GM18502 (cell line): ENCODE results near the gene RRN3.
"Not testable (repeated sequence)": the region's sequence is repeated elsewhere in the genome, so short reads cannot be mapped to it uniquely, and the experiment has no call there.

ENCODE experiments used
- ATAC-seq: cut with Tn5 transposase; IDR thresholded peaks from one replicate; pipeline ENCODE4 v1.9.1; 2021; ENCODE audit warnings: mild to moderate bottlenecking; ENCODE audit not compliant: unreplicated experiment, poor library complexity

The RRN3 gene, protein sequence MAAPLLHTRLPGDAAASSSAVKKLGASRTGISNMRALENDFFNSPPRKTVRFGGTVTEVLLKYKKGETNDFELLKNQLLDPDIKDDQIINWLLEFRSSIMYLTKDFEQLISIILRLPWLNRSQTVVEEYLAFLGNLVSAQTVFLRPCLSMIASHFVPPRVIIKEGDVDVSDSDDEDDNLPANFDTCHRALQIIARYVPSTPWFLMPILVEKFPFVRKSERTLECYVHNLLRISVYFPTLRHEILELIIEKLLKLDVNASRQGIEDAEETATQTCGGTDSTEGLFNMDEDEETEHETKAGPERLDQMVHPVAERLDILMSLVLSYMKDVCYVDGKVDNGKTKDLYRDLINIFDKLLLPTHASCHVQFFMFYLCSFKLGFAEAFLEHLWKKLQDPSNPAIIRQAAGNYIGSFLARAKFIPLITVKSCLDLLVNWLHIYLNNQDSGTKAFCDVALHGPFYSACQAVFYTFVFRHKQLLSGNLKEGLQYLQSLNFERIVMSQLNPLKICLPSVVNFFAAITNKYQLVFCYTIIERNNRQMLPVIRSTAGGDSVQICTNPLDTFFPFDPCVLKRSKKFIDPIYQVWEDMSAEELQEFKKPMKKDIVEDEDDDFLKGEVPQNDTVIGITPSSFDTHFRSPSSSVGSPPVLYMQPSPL

DNA sequence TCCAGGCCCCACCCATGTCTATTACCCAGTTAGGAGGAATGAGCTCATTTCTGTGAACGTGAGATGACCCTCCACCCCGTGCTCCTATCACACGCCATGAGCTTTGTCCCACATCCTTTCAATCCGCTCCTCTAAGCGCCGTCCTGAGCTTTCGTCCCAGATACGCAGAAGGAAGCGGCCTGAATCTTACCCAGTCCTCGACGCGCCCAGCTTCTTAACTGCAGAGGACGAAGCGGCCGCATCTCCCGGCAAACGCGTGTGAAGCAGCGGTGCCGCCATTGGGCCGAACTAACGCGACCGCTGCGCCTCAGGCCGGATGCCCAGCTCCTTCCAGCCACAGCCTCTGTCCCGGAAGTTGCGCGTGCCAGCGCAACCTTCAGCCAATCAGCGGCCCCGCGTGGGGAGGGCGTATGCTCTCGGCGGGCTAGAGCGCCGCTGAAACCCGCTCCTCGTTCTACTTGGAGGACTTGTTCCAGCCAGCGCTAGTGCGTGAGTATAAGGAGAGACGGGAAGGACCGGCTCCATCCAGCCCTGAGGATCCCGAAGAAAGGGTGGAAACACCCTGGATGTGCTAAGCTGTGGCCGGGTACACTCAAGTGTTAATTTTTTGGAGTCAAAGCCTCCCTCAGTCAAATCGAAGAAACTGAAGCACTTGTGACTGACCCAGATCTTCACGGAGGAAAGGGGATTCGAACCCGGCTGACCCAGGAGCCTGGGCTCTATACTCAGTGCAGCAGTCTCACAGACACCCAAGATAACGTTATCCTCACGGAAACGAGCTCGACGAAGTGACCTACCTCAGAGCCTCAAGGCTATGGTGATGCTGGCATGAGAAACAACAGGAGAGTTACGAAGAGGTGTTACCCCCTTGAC is at the start of gene RRN3:
TSS of gene RRN3 (minus strand) at position 318 of the 873 bp plus-strand sequence. CDS start at position 279, 39 bp downstream.
- ATAC-seq: peak; percentile 98

DNA sequence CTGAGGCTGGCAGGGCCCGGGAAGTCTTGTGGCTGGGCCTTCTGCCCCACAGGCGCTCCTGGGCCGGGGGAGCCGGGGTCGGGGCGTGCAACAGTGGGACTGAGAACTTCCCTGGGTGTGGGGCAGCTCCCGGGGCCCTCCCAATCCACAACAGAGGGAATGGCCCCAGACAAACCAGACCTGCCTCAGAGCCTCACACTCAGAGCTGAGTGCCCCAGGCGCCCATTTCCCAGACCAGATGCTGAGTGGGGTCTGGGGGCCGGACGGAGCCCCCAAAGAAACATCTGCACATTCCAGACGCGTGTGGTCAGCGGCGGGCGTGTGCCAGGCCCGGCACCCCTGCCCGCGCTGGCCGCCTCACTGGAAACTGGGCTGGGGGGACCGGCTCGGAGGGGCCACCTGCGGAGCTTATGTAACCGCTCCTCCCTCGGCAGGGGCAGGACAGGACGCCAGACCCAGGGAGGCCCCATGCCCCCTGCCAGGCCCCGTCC is 49.6 kb upstream of the RRN3 start:
- not testable (repeated sequence) for ATAC-seq

DNA sequence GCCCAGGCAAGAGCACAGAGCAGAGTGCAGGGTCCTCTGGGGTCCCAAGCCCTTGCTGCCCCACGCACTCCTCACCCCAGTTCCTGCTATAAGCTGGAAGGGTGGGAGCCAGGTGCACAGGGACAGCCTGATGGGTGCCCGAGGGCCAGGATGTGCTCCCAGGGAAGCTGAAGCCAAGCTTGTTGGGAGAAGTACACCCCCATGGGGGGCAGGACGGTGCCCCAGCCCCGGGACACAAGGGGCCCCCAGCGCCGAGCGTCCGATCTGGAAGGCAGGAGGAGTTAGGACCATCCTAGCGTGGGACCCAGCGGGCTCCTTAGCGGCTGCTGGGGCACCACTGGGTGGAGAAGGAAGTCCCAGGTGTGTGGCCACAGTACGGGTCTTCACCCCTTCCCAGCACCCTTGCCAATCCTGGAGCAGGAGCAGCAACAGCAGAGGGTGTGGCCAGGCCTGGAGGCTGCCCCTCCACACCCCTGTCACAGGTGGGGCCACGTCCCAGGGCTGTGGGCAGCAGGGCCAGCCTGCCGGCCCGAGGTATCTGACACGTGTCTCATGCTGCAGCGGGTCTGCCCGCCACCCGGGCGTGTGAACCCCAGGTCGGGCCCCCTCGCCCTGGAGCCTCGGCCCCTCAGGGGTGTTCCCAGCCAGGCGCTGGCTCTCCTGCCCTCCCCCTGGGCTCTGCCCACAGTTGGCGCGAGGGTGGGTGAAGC is 49.0 kb upstream of the RRN3 start:
- ATAC-seq: not testable (repeated sequence)

DNA sequence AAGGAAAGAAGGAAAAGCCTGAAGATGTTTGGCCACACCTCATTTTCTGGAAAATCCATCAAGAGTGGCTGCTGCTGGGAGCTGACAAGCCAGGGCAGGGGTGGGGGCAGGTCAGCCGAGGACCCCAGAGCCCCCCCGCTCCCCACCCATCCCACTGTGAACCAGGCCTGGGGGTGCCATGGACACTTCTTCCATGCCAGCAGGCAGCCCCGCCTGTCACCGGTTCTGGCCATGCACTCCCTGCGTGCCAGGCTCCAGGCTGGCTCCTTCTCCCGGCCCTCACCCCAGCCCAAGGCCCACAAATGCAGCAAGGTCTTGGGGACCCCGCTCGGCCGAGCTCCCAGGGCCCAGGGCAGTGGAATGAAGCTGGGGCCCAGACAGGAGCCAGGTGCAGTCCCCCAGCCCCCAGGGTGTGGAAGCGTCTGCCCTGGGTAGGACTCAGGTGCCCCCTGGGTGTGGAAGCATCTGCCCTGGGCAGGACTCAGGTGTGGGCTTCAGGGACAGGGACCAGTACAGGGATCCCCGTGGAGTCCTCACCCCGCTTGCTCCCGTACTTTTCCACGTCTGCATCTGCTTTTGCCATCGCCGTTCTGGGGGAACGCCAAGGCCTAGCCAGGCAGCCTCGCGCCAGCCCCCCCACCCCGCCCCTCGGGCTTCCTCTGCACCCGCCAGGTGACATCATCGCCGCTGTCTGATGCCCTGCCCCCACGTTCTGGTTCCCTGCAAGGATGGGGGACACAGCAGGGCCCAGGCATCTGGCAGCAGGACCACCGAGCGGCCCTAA is 48.2 kb upstream of the RRN3 start:
- not testable (repeated sequence) for ATAC-seq

DNA sequence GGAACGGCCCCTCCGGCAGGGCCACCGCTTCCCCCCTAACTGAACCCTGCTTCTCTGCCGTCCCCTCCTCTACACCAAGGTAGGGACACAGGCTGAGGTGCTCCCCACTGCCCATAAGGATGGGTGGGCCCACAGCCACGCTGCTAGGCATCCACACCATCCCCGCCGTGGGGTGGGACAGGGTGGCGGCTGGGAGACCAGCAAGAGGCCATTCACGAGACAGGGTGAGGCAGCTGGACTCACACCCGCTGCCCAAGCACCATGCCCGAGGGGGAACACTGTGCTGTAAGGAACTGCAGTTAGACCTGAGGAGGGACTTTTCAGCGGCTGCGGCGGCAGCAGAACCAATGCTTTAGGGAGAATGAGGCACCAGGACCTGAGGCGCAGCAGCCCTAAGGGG is 47.5 kb upstream of the RRN3 start:
- ATAC-seq: no peak

DNA sequence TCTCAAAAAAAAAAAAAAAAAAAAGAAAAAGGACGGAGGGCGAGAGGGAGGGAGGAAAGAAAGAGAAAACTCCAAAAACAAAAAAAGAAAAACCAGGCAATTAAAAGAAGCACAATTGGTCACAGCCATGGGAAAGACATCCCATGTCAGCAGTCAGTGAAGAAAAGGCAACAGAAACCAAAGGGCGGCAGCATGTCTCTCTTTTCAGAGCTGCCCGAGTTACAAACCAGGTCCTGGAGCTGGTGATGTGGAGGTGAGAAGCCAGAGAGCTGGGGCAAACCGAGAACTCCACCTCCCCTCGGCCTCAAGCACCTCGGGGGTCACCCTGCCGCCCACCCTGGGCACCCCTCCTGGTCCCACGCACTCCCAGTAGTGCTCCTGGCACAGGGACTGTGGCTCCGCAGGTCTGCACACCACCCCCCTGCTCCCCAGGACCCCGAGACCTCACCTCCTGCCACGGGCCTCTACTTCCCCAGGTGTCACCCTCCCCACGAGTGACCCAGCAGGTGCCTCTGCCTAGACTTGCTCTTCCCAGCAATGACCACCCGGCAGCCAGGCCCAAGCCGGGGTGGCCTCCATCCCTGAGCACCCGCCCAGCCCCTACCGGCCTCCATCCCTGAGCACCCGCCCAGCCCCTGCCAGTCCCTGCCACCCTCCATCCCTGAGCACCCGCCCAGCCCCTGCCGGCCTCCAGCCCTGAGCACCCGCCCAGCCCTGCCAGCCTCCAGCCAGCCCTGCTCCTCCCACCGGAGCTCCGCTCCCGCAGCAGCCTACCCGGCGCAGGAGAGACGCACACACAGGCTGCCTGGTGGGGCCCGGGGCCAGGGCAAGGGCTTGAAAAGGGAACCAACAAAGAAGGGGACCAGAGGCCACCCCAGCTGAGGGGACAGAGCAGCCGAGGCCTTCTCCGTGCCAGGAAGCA is 46.6 kb upstream of the RRN3 start:
- not testable (repeated sequence) for ATAC-seq

DNA sequence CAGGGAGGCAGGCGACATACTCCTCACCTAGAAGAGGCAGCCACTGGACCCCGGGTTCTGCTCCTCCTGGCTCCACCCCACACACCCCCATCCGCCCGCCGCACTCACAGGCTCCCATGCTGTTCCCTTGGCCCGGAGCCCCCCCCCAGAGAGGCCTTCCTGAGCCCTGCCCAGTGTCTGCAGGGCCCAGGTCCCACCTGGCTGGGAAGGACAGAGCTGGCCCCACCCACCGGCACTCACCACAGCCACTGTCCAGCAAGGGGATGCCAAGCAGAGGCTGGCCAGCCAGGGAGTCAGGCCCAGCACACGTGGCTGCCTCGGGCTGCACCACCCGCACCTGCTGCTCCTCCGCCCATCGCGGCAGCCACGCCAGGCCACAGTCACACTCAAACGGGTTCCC is 43.4 kb upstream of the RRN3 start:
- not testable (repeated sequence) for ATAC-seq

DNA sequence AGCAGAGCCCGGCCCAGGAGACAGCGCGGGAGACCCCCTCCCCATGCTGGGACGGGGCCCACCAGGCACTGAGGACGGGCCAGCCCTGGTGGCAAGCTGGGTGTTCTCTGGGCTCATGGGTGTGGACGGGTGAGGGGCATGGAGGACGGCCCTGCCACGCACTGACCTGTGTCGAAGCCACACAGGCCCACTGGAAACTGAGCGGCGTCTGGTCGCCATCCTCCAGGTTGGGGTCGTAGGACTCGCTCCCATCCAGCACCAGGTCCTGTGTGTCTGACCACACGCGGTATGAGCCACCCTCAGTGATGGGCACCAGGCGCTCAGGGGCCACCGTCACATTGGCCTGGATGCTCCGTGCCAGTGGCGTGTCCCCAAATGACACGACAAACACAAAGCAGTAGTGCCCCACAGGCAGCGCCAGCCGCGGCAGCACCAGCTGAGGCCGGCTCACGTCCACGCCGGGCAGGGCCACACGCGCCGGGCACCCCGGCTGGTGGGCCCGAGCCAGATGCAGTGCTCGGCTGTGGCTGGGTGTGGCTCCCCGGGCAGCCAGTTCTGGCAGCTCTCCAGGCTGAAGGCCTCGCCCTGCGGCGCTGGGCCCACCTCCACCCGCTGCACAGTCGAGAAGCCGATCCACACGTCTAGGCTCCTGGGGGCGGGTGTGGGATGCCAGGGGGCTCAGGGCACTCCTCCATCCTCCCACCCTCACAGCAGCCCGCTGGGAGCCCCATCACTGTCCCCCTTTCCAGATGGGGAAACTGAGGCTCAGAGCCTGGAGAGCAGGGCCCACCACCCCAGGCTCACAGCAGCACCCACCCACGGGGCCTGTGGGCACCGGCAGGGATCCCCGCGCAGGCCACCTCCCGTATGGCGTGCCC is 41.6 kb upstream of the RRN3 start:
- ATAC-seq: not testable (repeated sequence)

DNA sequence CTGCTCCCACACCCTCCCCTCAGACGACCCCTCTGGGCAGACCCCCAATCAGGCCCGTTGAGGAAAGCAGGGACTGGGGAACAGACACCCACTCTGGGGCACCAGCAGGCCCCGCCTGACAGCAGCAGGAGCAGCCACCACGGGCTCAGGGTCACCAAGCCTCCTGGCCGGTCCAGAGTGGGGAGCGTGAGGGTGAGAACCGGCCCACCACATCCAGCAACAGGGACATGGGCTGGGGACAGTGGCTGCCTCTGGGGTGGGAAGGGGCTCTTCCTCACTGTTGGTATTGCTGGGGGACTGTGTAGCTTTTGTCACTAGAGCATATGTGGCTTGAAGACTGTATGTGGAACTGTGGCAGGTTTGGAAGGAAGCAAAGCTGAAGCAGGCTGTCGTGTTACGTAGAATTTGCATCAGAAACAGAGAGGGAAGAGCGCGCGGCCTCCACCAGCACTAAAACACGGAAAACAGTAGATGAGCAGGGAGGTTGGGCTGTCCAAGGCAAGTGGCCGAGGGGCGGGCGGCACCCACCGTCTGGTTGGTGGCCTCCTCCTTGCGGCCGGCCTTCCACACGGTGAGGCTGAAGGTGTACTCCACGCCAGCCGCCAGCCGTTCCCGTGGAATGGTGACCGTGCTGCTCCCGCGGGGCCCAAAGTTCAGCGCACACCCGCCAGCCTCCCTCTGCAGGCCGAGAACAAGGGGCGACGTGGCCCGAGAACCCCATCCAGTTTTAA is 40.8 kb upstream of the RRN3 start:
- not testable (repeated sequence) for ATAC-seq

DNA sequence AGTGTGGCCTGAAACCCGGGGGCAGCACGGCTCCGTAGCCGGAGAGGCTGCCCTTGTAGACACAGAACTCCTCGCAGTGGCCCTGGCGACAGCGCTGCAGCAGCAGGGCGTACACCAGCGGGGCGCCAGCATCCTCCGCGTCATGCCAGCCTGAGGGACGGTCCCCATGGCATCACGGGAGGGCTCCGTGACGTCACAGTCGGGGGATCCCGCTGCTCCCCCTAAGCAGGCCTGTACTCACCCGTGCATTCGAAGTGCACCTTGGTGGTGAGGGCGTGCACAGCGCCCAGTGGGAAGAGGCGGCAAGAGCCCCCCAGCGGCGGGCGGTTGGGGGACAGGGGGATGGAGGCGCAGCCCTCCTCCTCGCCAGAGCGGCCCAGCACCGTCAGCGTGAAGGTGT is 39.5 kb upstream of the RRN3 start:
- ATAC-seq: not testable (repeated sequence)

DNA sequence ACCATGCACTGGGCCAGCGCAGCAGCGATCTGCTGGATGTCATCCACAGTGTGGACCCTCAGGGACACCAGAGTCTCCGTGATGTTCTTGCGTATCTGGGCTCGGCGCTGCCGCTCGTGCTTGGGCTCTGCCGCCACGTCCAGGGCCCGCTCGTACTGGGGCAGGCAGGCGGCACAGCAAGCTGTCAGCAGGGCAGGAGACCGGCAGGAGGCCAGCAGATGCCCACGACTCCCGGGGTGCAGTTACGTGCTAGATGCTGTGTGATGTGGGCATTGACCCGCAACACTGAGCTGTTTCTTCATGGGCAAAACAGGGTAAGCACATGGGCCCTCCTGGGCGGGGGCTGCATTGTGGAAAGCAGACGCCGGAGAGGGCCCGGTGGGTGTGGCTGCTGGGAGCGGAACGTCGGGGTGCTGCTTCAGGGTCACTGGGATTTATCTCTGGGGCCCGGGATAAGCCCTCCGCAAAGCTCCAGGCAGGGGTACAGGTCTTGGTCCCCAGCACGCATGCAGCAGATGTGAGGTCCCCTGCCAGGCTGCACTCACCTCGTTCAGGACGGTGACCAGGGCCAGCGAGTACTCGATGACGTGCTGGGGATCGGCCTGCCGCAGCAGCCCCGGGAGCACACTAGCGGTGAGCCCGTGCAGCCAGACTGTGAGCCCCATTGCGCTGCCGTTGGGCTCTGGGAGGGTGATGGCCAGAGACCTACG is 38.8 kb upstream of the RRN3 start:
- ATAC-seq: not testable (repeated sequence)

DNA sequence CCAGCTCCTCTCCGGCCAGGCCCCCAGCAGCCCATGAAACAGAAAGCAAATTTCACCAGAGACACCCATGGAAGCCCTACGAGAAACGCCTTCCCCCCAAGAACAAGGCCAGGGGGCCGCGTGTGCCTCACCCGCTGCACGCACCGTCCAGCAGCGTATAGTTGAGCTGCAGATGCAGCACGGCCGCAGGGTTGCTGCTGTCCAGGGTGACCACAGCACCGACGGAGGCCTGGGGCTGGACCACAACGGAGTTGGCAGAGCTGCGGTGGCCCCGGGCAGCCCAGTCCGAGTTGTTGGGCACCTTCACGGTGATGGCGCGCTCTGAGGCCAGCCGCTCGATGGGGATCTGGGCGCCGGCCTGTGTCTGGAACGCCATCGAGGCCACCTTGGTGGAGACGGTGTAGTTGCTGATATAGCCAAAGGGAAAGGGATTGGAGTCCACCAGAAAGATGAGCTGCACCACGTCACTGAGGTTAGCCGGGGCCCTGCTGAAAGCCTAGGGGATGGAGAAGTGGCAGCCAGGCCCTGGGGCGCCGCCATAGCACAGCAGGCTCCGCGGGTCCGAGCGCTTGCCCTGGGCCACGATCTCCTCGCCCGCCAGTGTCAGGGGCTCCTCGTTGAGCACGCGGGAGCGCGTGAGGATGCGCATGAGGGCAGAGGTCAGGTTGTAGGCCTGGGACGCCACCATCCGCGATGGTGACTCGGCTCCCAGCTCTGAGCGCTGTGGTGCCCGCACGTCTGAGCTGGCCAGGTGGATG is 37.0 kb upstream of the RRN3 start:
- ATAC-seq: not testable (repeated sequence)

DNA sequence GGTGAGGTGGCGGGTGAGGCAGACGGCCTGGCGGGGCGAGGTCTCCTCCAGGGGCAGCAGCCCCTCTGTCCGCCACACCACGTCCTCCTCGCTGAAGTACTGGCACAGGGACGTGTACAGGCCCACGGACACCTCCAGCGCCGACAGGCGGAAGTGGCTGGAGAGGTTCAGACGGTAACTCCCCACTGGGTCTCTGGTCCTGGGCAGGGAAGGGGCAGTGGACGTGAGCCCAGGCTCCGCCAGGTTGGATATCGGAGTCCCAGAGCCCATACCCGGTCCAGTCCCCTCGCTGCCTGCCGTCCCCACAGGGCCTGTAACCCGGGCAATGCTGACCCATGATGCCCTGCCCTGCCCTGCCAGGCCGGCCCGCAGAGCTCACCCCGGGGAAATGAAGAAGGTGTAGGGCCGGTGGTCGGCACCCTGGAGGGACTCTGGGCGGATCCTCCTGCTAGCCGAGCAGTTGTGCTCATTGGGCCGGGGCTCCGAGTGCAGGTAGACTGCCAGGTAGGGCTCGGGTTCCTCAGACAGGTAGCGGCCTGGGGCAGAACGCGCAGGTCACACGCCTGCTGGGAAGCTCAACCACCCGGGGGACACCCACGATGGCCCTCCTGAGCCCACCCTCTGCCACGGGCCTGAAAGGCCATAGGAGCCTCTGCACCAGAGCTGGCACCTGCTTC is 36.3 kb upstream of the RRN3 start:
- ATAC-seq: not testable (repeated sequence)

DNA sequence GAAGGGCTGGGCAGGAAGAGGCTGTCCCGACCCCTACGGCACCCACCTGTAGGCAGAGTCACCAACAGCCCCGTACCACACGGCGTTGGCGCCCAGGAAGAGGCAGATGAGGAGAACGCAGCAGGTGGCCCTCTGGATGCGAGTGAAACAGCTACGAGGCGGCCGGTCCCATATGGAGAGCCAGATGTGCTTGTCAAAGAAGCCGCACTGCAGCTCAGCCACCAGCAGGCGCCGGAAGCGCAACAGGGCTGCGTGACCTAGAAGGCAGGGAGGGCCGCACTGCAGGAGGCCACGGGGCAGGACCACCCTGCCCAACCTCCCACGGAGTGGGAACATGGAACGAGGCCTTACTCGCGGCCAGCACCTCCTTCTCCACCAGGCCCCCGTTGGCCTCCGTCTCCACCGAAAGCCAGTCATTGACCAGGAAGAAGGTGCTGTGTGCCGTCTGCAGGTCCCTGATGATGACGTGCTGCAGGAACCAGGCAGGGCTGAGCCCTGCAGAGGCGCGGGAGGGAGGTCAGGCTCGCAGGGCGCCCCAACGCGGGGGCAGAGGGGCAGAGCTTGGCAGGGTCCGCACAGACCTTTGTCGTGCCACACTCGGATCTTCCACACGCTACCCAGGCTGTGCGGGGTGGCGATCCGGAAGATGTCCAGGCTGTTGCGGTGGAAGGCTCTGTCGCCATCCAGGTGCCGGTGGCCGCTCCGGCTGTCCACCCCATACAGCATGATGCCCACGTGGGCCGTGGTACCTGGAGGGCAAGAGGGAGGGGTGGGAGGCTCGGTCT is 33.8 kb upstream of the RRN3 start:
- not testable (repeated sequence) for ATAC-seq
